ENCODE data around the gene P2RY10.
"Not testable (repeated sequence)": the region's sequence is repeated elsewhere in the genome, so short reads cannot be mapped to it uniquely, and the experiment has no call there.

P2RY10 gene

GRCh38 chrX:78945186-78945912 is at the start of gene P2RY10:
Gene P2RY10 (plus strand): TSS chrX:78945391. CDS start chrX:78960521, 15,130 bp downstream.
- no peak for DNase-seq

GRCh38 chrX:78922754-78923153 is 22.4 kb upstream of the P2RY10 start:
- no peak for DNase-seq

- no peak for DNase-seq
Observed at GRCh38 chrX:78923198-78924015, 21.8 kb upstream of the P2RY10 start.

- DNase-seq, result no peak
Observed at GRCh38 chrX:78931814-78932213, 13.4 kb upstream of the P2RY10 start.

GRCh38 chrX:78934866-78935265 is 10.3 kb upstream of the P2RY10 start:
- no peak for DNase-seq

- no peak for DNase-seq
Observed at GRCh38 chrX:78944351-78944750, 840 bp upstream of the P2RY10 start.

- DNase-seq, result no peak
Observed at GRCh38 chrX:78946178-78946931, 1.2 kb downstream of the P2RY10 start.

- DNase-seq, result no peak
Observed at GRCh38 chrX:78950009-78950835, 5.0 kb downstream of the P2RY10 start.

GRCh38 chrX:78957049-78957767 is 12.0 kb downstream of the P2RY10 start:
- DNase-seq, result no peak

GRCh38 chrX:78957768-78958130 is 12.6 kb downstream of the P2RY10 start:
- DNase-seq, result no peak

- no peak for DNase-seq
Observed at GRCh38 chrX:78958419-78959116, 13.4 kb downstream of the P2RY10 start.

- no peak for DNase-seq
Observed at GRCh38 chrX:78960888-78961287, 15.7 kb downstream of the P2RY10 start.

GRCh38 chrX:78964598-78964997 is 19.4 kb downstream of the P2RY10 start:
- no peak for DNase-seq

- no peak for DNase-seq
Observed at GRCh38 chrX:78979789-78980464, 34.7 kb downstream of the P2RY10 start.

- DNase-seq, result no peak
Observed at GRCh38 chrX:78989349-78989748, 44.2 kb downstream of the P2RY10 start.

GRCh38 chrX:78997870-78998558 is 52.8 kb downstream of the P2RY10 start:
- no peak for DNase-seq

- not testable (repeated sequence) for DNase-seq
Observed at GRCh38 chrX:79007540-79007939, 62.3 kb downstream of the P2RY10 start.

Data from NCI-H1092 treated with DMSO at 0.1 percent for 48 hours (cell line).